GM18507 (cell line): Measurements from ENCODE around the gene LMOD3.
A peak's percentile ranks its signal among the peaks of the same experiment; 100 is the strongest.

Experiments used
- DNase-seq: peaks from one replicate; pipeline ENCODE4 v3.0.0; 2011; ENCODE audit warnings: low read depth; ENCODE audit not compliant: insufficient read length; ENCODE audit errors: extremely low spot score
- FAIRE-seq: peaks from 2 replicates; lab custom pipeline; 2011; peaks lifted over from hg19 to GRCh38; lab: Jason Lieb, UNC

LMOD3 gene

GRCh38 chr3:69122403-69122802, at the start of gene LMOD3:
LMOD3 (minus strand) TSS chr3:69122595; CDS start chr3:69122386, 209 bp downstream.
- DNase-seq (no peak), FAIRE-seq (no peak)

- no peak for FAIRE-seq
Measured at GRCh38 chr3:69172058-69172457, 49.7 kb upstream of the LMOD3 start.

GRCh38 chr3:69166446-69166845, 44.1 kb upstream of the LMOD3 start:
- no peak for FAIRE-seq

More at GRCh38 chr3:69172058-69172457, 49.7 kb upstream of the LMOD3 start:
- DNase-seq, result no peak

GRCh38 chr3:69165744-69166143, 43.3 kb upstream of the LMOD3 start:
- DNase-seq, result no peak
- FAIRE-seq, result no peak

More at GRCh38 chr3:69166446-69166845, 44.1 kb upstream of the LMOD3 start:
- no peak for DNase-seq

GRCh38 chr3:69164296-69164695, 41.9 kb upstream of the LMOD3 start:
- DNase-seq (no peak), FAIRE-seq (no peak)

GRCh38 chr3:69162308-69162980, 40.0 kb upstream of the LMOD3 start:
- no peak for DNase-seq
- FAIRE-seq, result no peak

- peak; percentile 71 for FAIRE-seq
Measured at GRCh38 chr3:69161587-69162307, 39.4 kb upstream of the LMOD3 start.

GRCh38 chr3:69160525-69160924, 38.1 kb upstream of the LMOD3 start:
- FAIRE-seq (no peak), DNase-seq (no peak)

More at GRCh38 chr3:69161587-69162307, 39.4 kb upstream of the LMOD3 start:
- peak; percentile 32 for DNase-seq

GRCh38 chr3:69160107-69160506, 37.7 kb upstream of the LMOD3 start:
- FAIRE-seq, result no peak
- DNase-seq, result no peak

GRCh38 chr3:69149586-69149985, 27.2 kb upstream of the LMOD3 start:
- DNase-seq (no peak), FAIRE-seq (no peak)

- no peak for FAIRE-seq
- no peak for DNase-seq
Measured at GRCh38 chr3:69145688-69146087, 23.3 kb upstream of the LMOD3 start.

- FAIRE-seq (no peak), DNase-seq (no peak)
Measured at GRCh38 chr3:69144631-69145245, 22.3 kb upstream of the LMOD3 start.

- DNase-seq (no peak), FAIRE-seq (no peak)
Measured at GRCh38 chr3:69143612-69144011, 21.2 kb upstream of the LMOD3 start.

- FAIRE-seq (no peak), DNase-seq (no peak)
Measured at GRCh38 chr3:69142797-69143454, 20.5 kb upstream of the LMOD3 start.

- FAIRE-seq, result no peak
- DNase-seq, result no peak
Measured at GRCh38 chr3:69142090-69142489, 19.7 kb upstream of the LMOD3 start.

- DNase-seq, result no peak
- no peak for FAIRE-seq
Measured at GRCh38 chr3:69141313-69141712, 18.9 kb upstream of the LMOD3 start.

- DNase-seq (no peak), FAIRE-seq (no peak)
Measured at GRCh38 chr3:69137412-69137811, 15.0 kb upstream of the LMOD3 start.

- DNase-seq (no peak), FAIRE-seq (no peak)
Measured at GRCh38 chr3:69137005-69137404, 14.6 kb upstream of the LMOD3 start.

GRCh38 chr3:69130689-69131088, 8.3 kb upstream of the LMOD3 start:
- FAIRE-seq (no peak), DNase-seq (no peak)

GRCh38 chr3:69129531-69129930, 7.1 kb upstream of the LMOD3 start:
- FAIRE-seq, result no peak
- no peak for DNase-seq
